OCI-M2 (cell line): Measurements from ENCODE around the gene LRIT2.

Experiments used
- DNase-seq: peaks from one replicate; lab custom pipeline; 2025; ENCODE audit not compliant: unreplicated experiment; lab: John Stamatoyannopoulos, UW

LRIT2 gene

GRCh38 chr10:84225427-84226173, at the start of gene LRIT2:
LRIT2 (minus strand) TSS chr10:84225544; CDS start chr10:84225520, 24 bp downstream.
- DNase-seq = no peak

GRCh38 chr10:84270708-84271107, 45.4 kb upstream of the LRIT2 start:
- DNase-seq = no peak

GRCh38 chr10:84269773-84270172, 44.4 kb upstream of the LRIT2 start:
- DNase-seq = no peak

GRCh38 chr10:84269162-84269561, 43.8 kb upstream of the LRIT2 start:
- no peak for DNase-seq

- no peak for DNase-seq
These were observed 42.3 kb upstream of the LRIT2 start for GRCh38 chr10:84267503-84268126.

GRCh38 chr10:84265418-84265817, 40.1 kb upstream of the LRIT2 start:
- no peak for DNase-seq

GRCh38 chr10:84264611-84265141, 39.3 kb upstream of the LRIT2 start:
- peak; percentile 39 for DNase-seq

- no peak for DNase-seq
These were observed 38.4 kb upstream of the LRIT2 start for GRCh38 chr10:84263716-84264115.

GRCh38 chr10:84262190-84262956, 37.0 kb upstream of the LRIT2 start:
- DNase-seq = no peak

GRCh38 chr10:84261236-84261915, 36.0 kb upstream of the LRIT2 start:
- no peak for DNase-seq

- no peak for DNase-seq
These were observed 32.8 kb upstream of the LRIT2 start for GRCh38 chr10:84258034-84258695.

GRCh38 chr10:84257343-84258020, 32.1 kb upstream of the LRIT2 start:
- DNase-seq = no peak

- no peak for DNase-seq
These were observed 31.4 kb upstream of the LRIT2 start for GRCh38 chr10:84256510-84257342.

- no peak for DNase-seq
These were observed 29.5 kb upstream of the LRIT2 start for GRCh38 chr10:84254552-84255478.

- no peak for DNase-seq
These were observed 23.4 kb upstream of the LRIT2 start for GRCh38 chr10:84248794-84249193.

GRCh38 chr10:84247496-84247895, 22.2 kb upstream of the LRIT2 start:
- no peak for DNase-seq

GRCh38 chr10:84244651-84245270, 19.4 kb upstream of the LRIT2 start, which contains the start of gene RGR:
RGR (plus strand) TSS chr10:84245053; CDS start chr10:84245091, 38 bp downstream.
- DNase-seq = no peak
